Thoracic aorta (tissue), 2 donors: Measurements from ENCODE around the gene XRCC4. TPM values are rescaled to one million over a fixed set of nuclear protein-coding genes. Genes with fewer than 3 reads are reported as not detected.
"Not testable (repeated sequence)": the region's sequence is repeated elsewhere in the genome, so short reads cannot be mapped to it uniquely, and the experiment has no call there.

Experiments used
- ATAC-seq: fragments of 150-250 bp; one replicate; pipeline ENCODE4 v1.8.0; 2017; ENCODE audit warnings: low read depth; ENCODE audit not compliant: insufficient number of reproducible peaks, low FRiP score
- DNase-seq: peaks from one replicate; pipeline ENCODE4 v3.0.0-alpha.2; 2020; ENCODE audit warnings: low spot score
- H3K27ac ChIP-seq, 2 donors: fragments of 200-600 bp; sonication (generic); 1 replicate in 1 of 2; 2 replicates in 1 of 2; pipeline ENCODE4 v1.5.1; 2016; ENCODE audit warnings: mild to moderate bottlenecking in 2 of 2, moderate library complexity in 2 of 2
- H3K27me3 ChIP-seq: fragments of 200-600 bp; sonication (generic); replicated peaks from 2 replicates; pipeline ENCODE4 v1.6.0; 2016; ENCODE audit warnings: mild to moderate bottlenecking; ENCODE audit not compliant: insufficient read depth
- H3K36me3 ChIP-seq: fragments of 200-600 bp; sonication (generic); one replicate; pipeline ENCODE4 v1.5.1; 2016
- H3K4me1 ChIP-seq, 2 donors: fragments of 200-600 bp; sonication (generic); 1 replicate in 1 of 2; 2 replicates in 1 of 2; pipeline versions ENCODE4 v1.5.1 to v1.6.0; 2016; ENCODE audit warnings: low read depth in 2 of 2, mild to moderate bottlenecking in 1 of 2; ENCODE audit not compliant: control insufficient read depth in 1 of 2
- H3K4me3 ChIP-seq: fragments of 200-600 bp; sonication (generic); 2 replicates; pipeline ENCODE4 v1.5.1; 2016; ENCODE audit warnings: mild to moderate bottlenecking
- H3K9me3 ChIP-seq: fragments of 200-600 bp; sonication (generic); 2 replicates; pipeline ENCODE4 v1.5.1; 2016
- total RNA-seq, 2 donors: library from RNA; depleted of rRNA; stranded (reverse); fragments of >200 nt; gene quantifications; one replicate each; pipeline versions ENCODE4 v1.1.0 to v1.2.3, GENCODE V29; 2016
- TF ChIP-seq, protein P1 (sequence below): fragments of 200-600 bp; sonication (generic); IDR thresholded peaks from one replicate; pipeline ENCODE4 v1.5.1; 2019; ENCODE audit warnings: antibody characterized with exemption

The XRCC4 gene
- total RNA-seq, 2 donors from 2014 or later = 7.8 to 11.1 TPM

DNA sequence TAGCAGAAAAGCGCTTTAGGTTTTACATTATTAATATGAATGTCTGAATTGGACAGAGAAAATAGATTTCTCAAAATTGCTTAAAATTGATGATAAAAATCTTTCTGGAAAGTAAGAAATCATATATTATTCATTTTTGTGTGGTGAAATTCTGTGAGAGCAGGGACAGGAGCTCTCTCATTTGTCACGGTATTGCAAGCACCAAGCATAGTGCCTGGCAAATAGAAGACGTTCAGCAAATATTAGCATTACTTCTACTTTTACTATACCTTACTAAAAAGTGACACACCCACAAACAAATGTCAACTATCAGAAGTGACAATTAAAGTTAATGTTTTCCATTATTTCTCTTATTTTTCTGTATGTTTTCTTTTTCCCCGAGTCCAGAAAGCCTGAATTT is 69.1 kb downstream of the XRCC4 start:
- TF ChIP-seq, protein P1, sequence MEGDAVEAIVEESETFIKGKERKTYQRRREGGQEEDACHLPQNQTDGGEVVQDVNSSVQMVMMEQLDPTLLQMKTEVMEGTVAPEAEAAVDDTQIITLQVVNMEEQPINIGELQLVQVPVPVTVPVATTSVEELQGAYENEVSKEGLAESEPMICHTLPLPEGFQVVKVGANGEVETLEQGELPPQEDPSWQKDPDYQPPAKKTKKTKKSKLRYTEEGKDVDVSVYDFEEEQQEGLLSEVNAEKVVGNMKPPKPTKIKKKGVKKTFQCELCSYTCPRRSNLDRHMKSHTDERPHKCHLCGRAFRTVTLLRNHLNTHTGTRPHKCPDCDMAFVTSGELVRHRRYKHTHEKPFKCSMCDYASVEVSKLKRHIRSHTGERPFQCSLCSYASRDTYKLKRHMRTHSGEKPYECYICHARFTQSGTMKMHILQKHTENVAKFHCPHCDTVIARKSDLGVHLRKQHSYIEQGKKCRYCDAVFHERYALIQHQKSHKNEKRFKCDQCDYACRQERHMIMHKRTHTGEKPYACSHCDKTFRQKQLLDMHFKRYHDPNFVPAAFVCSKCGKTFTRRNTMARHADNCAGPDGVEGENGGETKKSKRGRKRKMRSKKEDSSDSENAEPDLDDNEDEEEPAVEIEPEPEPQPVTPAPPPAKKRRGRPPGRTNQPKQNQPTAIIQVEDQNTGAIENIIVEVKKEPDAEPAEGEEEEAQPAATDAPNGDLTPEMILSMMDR = no peak
- Histone ChIP-seq H3K27ac (peak overlapping the region in 1 of 2 donors; percentile 39), H3K27me3 (no peaks in the 10 kb centered on the region), H3K9me3 (no peaks in the 10 kb centered on the region), H3K36me3 (no peaks in the 10 kb centered on the region), H3K4me3 (no peak overlapping the region), H3K4me1 (peaks cover 0 to 12% of the 10 kb centered on the region in 2 donors)
- no peak for ATAC-seq
- no peak for DNase-seq

DNA sequence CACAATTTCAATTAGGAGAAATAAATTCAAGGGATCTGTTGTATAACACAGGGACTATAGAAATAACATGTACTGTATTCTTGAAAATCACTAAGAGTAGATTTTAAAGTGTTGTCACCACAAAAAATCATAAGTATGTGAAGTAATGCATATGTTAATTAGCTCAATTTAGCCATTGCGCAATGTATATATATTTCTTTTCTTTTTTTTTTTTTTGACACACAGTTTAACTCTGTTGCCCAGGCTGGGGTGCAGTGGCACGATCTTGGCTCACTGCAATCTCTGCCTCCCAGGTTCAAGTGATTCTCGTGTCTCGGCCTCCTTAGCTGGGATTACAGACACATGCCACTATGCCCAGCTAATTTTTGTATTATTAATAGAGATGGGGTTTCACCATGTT is 70.2 kb downstream of the XRCC4 start:
- ATAC-seq (no peak), DNase-seq (no peak)
- Histone ChIP-seq H3K4me3 (no peak overlapping the region), H3K9me3 (no peaks in the 10 kb centered on the region), H3K27me3 (no peaks in the 10 kb centered on the region), H3K36me3 (no peaks in the 10 kb centered on the region), H3K27ac (no peak overlapping the region), H3K4me1 (peaks cover 0 to 10% of the 10 kb centered on the region in 2 donors)
- TF ChIP-seq, protein P1 = no peak

DNA sequence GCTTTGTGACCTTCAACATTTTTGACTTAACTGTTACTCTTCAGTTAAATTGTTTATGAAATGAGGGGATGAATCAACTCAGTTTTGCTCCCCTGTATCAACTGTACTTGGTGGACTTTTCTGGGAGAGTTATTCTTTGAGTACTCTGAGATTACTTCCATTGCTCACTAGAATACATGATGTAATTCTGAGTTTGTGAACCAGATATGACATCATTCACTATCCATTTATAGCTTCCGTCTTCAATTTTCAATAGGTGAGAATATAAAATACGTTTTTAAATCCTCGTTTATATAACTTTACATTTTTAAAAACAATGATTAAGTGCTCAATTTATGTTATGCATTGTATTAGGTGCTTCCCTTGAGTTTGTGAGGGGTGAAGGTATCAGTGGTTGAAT is 71.0 kb downstream of the XRCC4 start:
- DNase-seq (no peak), ATAC-seq (no peak)
- Histone ChIP-seq H3K27ac (no peak overlapping the region), H3K4me1 (peaks cover 0 to 6% of the 10 kb centered on the region in 2 donors), H3K27me3 (no peaks in the 10 kb centered on the region), H3K36me3 (no peaks in the 10 kb centered on the region), H3K9me3 (no peaks in the 10 kb centered on the region), H3K4me3 (no peak overlapping the region)
- TF ChIP-seq, protein P1 = no peak

DNA sequence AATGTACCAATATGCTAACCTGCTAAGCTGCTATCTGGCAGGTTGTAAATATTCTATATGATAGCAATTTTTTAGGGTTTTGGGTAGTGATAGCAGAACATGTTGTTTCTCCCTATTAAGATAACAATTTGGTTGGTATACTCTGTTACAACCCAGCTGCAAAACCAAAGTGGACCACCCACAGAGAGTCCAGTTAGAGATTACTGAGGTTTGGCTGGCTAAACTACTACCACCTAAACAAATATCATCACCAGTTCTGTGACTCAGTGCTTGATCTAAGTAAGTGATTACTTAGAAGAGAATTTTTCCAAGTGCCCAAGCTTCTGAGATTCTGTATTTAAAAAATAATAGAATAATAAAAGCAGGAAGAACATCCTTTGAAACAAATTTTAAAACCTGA is 72.3 kb downstream of the XRCC4 start:
- H3K27ac ChIP-seq = no peak overlapping the region
- H3K36me3 ChIP-seq = no peaks in the 10 kb centered on the region
- TF ChIP-seq, protein P1 = no peak
- no peak overlapping the region for H3K4me3 ChIP-seq
- no peak for ATAC-seq
- no peak for DNase-seq
- peaks cover 0 to 6% of the 10 kb centered on the region in 2 donors for H3K4me1 ChIP-seq
- no peaks in the 10 kb centered on the region for H3K27me3 ChIP-seq
- no peaks in the 10 kb centered on the region for H3K9me3 ChIP-seq

DNA sequence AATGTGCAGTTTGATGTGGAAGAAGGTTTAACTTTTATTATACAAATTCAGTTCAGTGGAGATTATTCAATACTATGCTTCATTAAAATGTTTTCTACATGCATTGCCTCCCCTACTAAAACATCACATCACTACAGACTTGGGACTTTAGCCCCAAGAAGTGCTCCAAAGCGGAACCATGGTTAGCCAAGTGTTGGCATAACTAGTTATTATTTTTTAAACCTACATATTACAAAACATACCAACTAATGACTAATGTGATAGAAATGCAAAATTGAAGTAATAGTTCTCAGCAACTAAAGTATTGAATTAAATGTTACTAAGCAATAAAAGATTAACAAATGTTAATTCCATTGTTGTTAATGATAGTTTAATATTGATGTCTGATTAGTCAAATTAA is 74.5 kb downstream of the XRCC4 start:
- Histone ChIP-seq H3K4me1 (no peaks in the 10 kb centered on the region), H3K4me3 (no peak overlapping the region), H3K27me3 (no peaks in the 10 kb centered on the region), H3K27ac (no peak overlapping the region), H3K9me3 (no peaks in the 10 kb centered on the region), H3K36me3 (no peaks in the 10 kb centered on the region)
- TF ChIP-seq, protein P1 = no peak
- ATAC-seq (no peak), DNase-seq (no peak)

DNA sequence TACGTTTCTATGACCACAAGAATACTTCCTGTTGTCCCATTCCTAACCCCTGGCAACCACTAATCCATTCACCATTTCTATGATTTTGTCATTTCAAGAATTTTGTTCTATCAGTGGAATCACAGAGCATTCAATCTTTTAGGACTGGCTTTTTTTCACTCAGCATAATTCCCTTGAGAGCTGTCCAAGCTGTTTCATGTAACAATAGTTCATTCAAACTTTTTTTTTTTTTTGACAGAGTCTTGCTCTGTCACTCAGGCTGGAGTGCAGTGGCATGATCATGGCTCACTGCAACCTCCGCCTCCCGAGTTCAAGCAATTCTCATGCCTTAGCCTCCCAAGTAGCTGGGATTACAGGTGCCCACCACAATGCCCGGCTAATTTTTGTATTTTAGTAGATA is 75.6 kb downstream of the XRCC4 start:
- ATAC-seq, H3K27ac ChIP-seq, H3K36me3 ChIP-seq, H3K4me1 ChIP-seq, H3K4me3 ChIP-seq, DNase-seq, H3K9me3 ChIP-seq, H3K27me3 ChIP-seq: not testable (repeated sequence)
